ENCODE measurements around the gene SMTNL1.

Gene SMTNL1

DNA sequence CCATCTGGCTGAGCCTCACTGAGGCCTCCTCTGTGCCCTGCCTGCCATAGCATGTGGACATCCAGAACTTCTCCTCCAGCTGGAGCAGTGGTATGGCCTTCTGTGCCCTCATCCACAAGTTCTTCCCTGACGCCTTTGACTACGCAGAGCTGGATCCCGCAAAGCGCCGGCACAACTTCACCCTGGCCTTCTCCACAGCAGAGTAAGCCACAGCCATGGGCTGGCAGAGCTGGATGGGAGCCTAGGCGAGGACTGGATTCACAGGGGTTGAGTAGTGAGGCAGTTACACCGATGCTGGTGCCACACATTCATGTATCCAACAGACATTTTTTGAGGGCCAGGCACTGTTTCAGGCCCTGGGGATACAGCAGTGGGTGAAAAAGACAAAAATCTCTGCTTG, 9.1 kb downstream of the SMTNL1 start:
- H3K27ac ChIP-seq (ENCODE audit: low read depth, low read length, severe bottlenecking) = no peak overlapping the region
- H3K4me3 ChIP-seq (ENCODE audit: extremely low read depth, insufficient read depth, low read length, poor library complexity, severe bottlenecking) = no peak overlapping the region
- WGBS, 2 experiments (ENCODE audit: insufficient coverage in 2 of 2) = 93 to 96% methylated on average over 4 to 6 of the region's 7 CpGs
- peaks cover 3% of the 10 kb centered on the region for H3K36me3 ChIP-seq (ENCODE audit: control insufficient read depth, insufficient read depth, low read length)
- H3K9me3 ChIP-seq (ENCODE audit: control insufficient read depth, low read length) = no peaks in the 10 kb centered on the region
- H3K4me1 ChIP-seq (ENCODE audit: control insufficient read depth, insufficient read depth, low read length, poor library complexity, severe bottlenecking) = peaks cover 6% of the 10 kb centered on the region

GRCh38 chr11:57546869-57547475, 9.6 kb downstream of the SMTNL1 start:
- no peak overlapping the region for H3K4me3 ChIP-seq (ENCODE audit: extremely low read depth, insufficient read depth, low read length, poor library complexity, severe bottlenecking)
- peaks cover 9% of the 10 kb centered on the region for H3K4me1 ChIP-seq (ENCODE audit: control insufficient read depth, insufficient read depth, low read length, poor library complexity, severe bottlenecking)
- H3K36me3 ChIP-seq (ENCODE audit: control insufficient read depth, insufficient read depth, low read length) = peaks cover 3% of the 10 kb centered on the region
- H3K27ac ChIP-seq (ENCODE audit: low read depth, low read length, severe bottlenecking) = no peak overlapping the region
- H3K9me3 ChIP-seq (ENCODE audit: control insufficient read depth, low read length) = no peaks in the 10 kb centered on the region
- 53 to 57% methylated on average over 4 to 5 of the region's 5 CpGs for WGBS, 2 experiments (ENCODE audit: insufficient coverage in 2 of 2)

DNA sequence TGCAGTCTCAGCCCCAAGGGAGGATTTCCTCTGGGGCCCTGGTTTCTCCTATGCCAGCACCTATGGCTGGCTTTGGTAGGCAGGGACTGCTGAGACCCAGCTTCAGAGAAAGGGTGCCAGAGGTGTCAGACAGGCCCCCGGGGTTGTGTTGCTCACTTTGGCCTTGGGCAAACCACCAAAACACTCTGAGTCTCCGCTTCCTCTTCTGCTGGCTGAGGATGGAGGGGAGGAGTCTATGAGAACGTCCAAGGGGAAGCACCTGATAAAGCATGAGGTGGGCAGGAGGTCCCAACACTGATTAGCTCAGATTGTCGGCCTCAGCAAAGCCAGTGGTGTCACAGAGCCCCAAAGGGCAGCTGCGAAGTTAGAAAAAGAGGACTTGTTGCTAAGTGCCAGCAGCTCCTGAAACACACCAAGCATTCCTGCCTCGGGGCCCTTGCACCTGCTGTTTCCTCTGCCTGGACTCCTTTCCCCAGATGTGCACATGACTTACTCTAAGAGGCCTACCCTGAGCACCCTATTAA, 10.5 kb downstream of the SMTNL1 start:
- WGBS, 2 experiments (ENCODE audit: insufficient coverage in 2 of 2) = 92 to 94% methylated on average over 4 to 6 of the region's 6 CpGs
- Histone ChIP-seq H3K4me3 (ENCODE audit: extremely low read depth, insufficient read depth, low read length, poor library complexity, severe bottlenecking) (no peak overlapping the region), H3K36me3 (ENCODE audit: control insufficient read depth, insufficient read depth, low read length) (peaks cover 3% of the 10 kb centered on the region), H3K4me1 (ENCODE audit: control insufficient read depth, insufficient read depth, low read length, poor library complexity, severe bottlenecking) (peaks cover 16% of the 10 kb centered on the region), H3K9me3 (ENCODE audit: control insufficient read depth, low read length) (no peaks in the 10 kb centered on the region), H3K27ac (ENCODE audit: low read depth, low read length, severe bottlenecking) (no peak overlapping the region)

DNA sequence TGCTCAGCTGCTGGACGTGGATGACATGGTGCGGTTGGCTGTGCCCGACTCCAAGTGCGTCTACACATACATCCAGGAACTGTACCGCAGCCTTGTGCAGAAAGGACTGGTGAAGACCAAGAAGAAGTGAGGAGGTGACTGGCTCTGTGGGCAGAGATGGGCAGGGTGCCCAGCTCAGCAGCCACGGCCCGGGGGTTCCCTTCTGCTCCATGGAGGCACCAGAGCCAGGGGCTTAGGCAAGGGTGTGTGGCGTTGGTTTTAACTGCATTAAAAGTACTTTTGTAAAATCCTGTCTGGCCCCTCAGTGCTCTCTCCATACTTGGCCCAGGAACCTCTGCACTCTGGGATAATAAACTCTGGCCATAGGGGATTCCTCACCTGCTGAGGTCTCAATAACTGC, 12.6 kb downstream of the SMTNL1 start:
- Histone ChIP-seq H3K27ac (ENCODE audit: low read depth, low read length, severe bottlenecking) (no peak overlapping the region), H3K4me3 (ENCODE audit: extremely low read depth, insufficient read depth, low read length, poor library complexity, severe bottlenecking) (no peak overlapping the region), H3K4me1 (ENCODE audit: control insufficient read depth, insufficient read depth, low read length, poor library complexity, severe bottlenecking) (peaks cover 18% of the 10 kb centered on the region), H3K9me3 (ENCODE audit: control insufficient read depth, low read length) (no peaks in the 10 kb centered on the region), H3K36me3 (ENCODE audit: control insufficient read depth, insufficient read depth, low read length) (peaks cover 11% of the 10 kb centered on the region)
- 80 to 90% methylated on average over 7 of the region's 8 CpGs for WGBS, 2 experiments (ENCODE audit: insufficient coverage in 2 of 2)

DNA sequence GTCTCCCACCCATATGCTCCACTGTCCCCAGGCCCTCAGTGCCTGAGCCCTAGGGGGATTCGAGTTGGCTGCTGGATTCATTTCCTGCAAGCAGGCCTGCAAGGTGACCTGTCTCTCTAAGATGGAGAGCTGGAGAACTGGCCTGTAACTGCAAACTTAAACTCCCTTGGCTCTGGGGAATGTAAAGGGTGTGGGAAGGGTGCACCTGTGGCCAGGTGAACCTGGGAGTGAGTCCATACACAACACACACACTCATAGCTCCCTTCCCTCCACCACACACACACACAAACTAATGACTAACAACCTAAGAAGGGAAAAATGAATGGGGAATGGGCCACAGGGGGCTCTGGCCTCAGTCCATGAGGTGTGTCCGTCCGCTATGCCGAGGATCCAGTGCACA, 14.5 kb downstream of the SMTNL1 start:
- Histone ChIP-seq H3K4me3 (ENCODE audit: extremely low read depth, insufficient read depth, low read length, poor library complexity, severe bottlenecking) (no peak overlapping the region), H3K36me3 (ENCODE audit: control insufficient read depth, insufficient read depth, low read length) (peaks cover 14% of the 10 kb centered on the region), H3K27ac (ENCODE audit: low read depth, low read length, severe bottlenecking) (no peak overlapping the region), H3K4me1 (ENCODE audit: control insufficient read depth, insufficient read depth, low read length, poor library complexity, severe bottlenecking) (peaks cover 15% of the 10 kb centered on the region), H3K9me3 (ENCODE audit: control insufficient read depth, low read length) (no peaks in the 10 kb centered on the region)
- WGBS, 2 experiments (ENCODE audit: insufficient coverage in 2 of 2) = 98 to 100% methylated on average over 3 to 4 of the region's 4 CpGs

- H3K4me3 ChIP-seq (ENCODE audit: extremely low read depth, insufficient read depth, low read length, poor library complexity, severe bottlenecking) = no peak overlapping the region
- no peaks in the 10 kb centered on the region for H3K9me3 ChIP-seq (ENCODE audit: control insufficient read depth, low read length)
- H3K36me3 ChIP-seq (ENCODE audit: control insufficient read depth, insufficient read depth, low read length) = peaks cover 16% of the 10 kb centered on the region
- H3K4me1 ChIP-seq (ENCODE audit: control insufficient read depth, insufficient read depth, low read length, poor library complexity, severe bottlenecking) = peaks cover 11% of the 10 kb centered on the region
- H3K27ac ChIP-seq (ENCODE audit: low read depth, low read length, severe bottlenecking) = peak overlapping the region; percentile 31
- WGBS, 2 experiments (ENCODE audit: insufficient coverage in 2 of 2) = 90% methylated on average over 3 to 5 of the region's 5 CpGs
Measured at GRCh38 chr11:57552479-57552878, 15.1 kb downstream of the SMTNL1 start.

DNA sequence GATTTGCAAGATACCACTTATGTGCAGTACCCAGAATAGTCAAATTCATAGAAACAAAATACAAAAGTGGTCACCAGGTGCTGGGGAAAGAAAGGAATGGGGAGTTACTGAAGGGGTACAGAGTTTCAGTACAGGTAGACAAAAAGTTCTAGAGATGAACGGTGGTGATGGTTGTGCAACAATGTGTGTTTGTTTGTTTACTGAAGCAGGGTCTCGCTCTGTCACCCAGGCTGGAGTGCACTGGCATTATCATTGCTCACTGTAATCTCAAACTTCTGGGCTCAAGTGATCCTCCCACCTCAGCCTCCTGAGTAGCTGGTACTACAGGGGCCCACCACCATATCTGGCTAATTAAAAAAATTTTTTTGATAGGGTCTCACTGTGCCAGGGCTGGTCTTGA, 18.0 kb downstream of the SMTNL1 start:
- H3K36me3 ChIP-seq (ENCODE audit: control insufficient read depth, insufficient read depth, low read length) = peaks cover 29% of the 10 kb centered on the region
- H3K27ac ChIP-seq (ENCODE audit: low read depth, low read length, severe bottlenecking) = no peak overlapping the region
- peaks cover 11% of the 10 kb centered on the region for H3K4me1 ChIP-seq (ENCODE audit: control insufficient read depth, insufficient read depth, low read length, poor library complexity, severe bottlenecking)
- WGBS, 2 experiments (ENCODE audit: insufficient coverage in 2 of 2) = 89 to 100% methylated on average over 1 to 2 of the region's 2 CpGs
- no peak overlapping the region for H3K4me3 ChIP-seq (ENCODE audit: extremely low read depth, insufficient read depth, low read length, poor library complexity, severe bottlenecking)
- no peaks in the 10 kb centered on the region for H3K9me3 ChIP-seq (ENCODE audit: control insufficient read depth, low read length)

DNA sequence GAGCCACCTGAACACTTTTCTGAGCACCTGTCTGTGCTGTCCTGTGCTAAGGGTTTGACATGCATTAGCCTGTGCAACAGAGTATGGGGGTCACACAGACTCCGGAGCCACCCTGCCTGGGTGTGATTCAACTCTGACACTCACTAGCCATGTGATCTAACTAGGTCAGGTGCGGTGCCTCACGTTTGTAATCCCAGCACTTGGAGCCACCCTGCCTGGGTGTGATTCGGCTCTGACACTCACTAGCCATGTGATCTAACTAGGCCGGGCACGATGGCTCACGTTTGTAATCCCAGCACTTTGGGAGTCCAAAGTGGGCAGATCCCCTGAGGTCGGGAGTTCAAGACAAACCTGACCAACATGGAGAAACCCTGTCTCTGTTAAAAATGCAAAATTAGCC, 18.6 kb downstream of the SMTNL1 start:
- peaks cover 29% of the 10 kb centered on the region for H3K36me3 ChIP-seq (ENCODE audit: control insufficient read depth, insufficient read depth, low read length)

GRCh38 chr11:57560146-57560545, 22.8 kb downstream of the SMTNL1 start:
- no peak overlapping the region for H3K4me3 ChIP-seq (ENCODE audit: extremely low read depth, insufficient read depth, low read length, poor library complexity, severe bottlenecking)
- WGBS, 2 experiments (ENCODE audit: insufficient coverage in 2 of 2) = 95 to 100% methylated on average over 3 to 4 of the region's 4 CpGs
- no peaks in the 10 kb centered on the region for H3K4me1 ChIP-seq (ENCODE audit: control insufficient read depth, insufficient read depth, low read length, poor library complexity, severe bottlenecking)
- no peak overlapping the region for H3K27ac ChIP-seq (ENCODE audit: low read depth, low read length, severe bottlenecking)
- H3K36me3 ChIP-seq (ENCODE audit: control insufficient read depth, insufficient read depth, low read length) = peaks cover 21% of the 10 kb centered on the region
- H3K9me3 ChIP-seq (ENCODE audit: control insufficient read depth, low read length) = no peaks in the 10 kb centered on the region

More for the DNA sequence above, 18.6 kb downstream of the SMTNL1 start:
- Histone ChIP-seq H3K27ac (ENCODE audit: low read depth, low read length, severe bottlenecking) (no peak overlapping the region), H3K4me1 (ENCODE audit: control insufficient read depth, insufficient read depth, low read length, poor library complexity, severe bottlenecking) (peaks cover 11% of the 10 kb centered on the region), H3K4me3 (ENCODE audit: extremely low read depth, insufficient read depth, low read length, poor library complexity, severe bottlenecking) (no peak overlapping the region), H3K9me3 (ENCODE audit: control insufficient read depth, low read length) (no peaks in the 10 kb centered on the region)
- 89% methylated on average over 8 of the region's 8 CpGs for WGBS, 2 experiments (ENCODE audit: insufficient coverage in 2 of 2)

DNA sequence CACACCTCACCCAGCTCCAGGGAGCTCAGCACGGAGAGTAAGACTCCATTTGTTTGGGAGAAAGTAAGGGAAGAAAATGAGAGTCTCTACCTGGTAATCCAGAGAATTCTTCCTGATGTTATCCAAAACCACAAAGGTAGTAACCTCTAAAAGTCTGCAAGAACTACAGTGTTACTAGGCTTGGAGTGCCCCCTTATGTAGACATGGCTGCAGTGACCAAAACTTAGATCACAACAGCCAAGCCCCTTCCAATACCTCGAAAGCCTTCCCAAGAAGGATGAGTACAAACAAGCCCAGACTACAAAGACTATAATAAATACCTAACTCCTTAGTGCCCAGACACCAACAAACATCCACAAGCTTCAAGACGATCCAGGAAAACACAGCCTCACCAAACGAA, 25.2 kb downstream of the SMTNL1 start:
- WGBS, 2 experiments (ENCODE audit: insufficient coverage in 2 of 2) = 45 to 69% methylated on average over 3 of the region's 4 CpGs
- no peak overlapping the region for H3K4me3 ChIP-seq (ENCODE audit: extremely low read depth, insufficient read depth, low read length, poor library complexity, severe bottlenecking)
- peaks cover 16% of the 10 kb centered on the region for H3K36me3 ChIP-seq (ENCODE audit: control insufficient read depth, insufficient read depth, low read length)
- H3K9me3 ChIP-seq (ENCODE audit: control insufficient read depth, low read length) = no peaks in the 10 kb centered on the region
- H3K4me1 ChIP-seq (ENCODE audit: control insufficient read depth, insufficient read depth, low read length, poor library complexity, severe bottlenecking) = peaks cover 5% of the 10 kb centered on the region
- no peak overlapping the region for H3K27ac ChIP-seq (ENCODE audit: low read depth, low read length, severe bottlenecking)
